ENCODE results near the gene IGF2BP1. TPM values are rescaled to one million over a fixed set of nuclear protein-coding genes. Genes with fewer than 3 reads are reported as not detected.

The IGF2BP1 gene
- total RNA-seq, 1 experiment from 2014 or later: 434 TPM

- TF ChIP-seq CTCF (conservative IDR thresholded peaks at IDR 0.05): no peak
- no peak overlapping the region for H3K23ac ChIP-seq (ENCODE audit: insufficient read length, low read depth, low read length)
Observed at GRCh38 chr17:49071106-49071505, 73.9 kb downstream of the IGF2BP1 start.

More at GRCh38 chr17:49071106-49071505, 73.9 kb downstream of the IGF2BP1 start:
- Histone ChIP-seq H3K9ac (ENCODE audit: extremely low read depth, insufficient read length, low read length) (no peak overlapping the region), H2BK15ac (ENCODE audit: low read depth, low read length) (no peak overlapping the region), H3K27ac (ENCODE audit: insufficient read length, low read depth, low read length) (no peak overlapping the region), H3K4me1 (ENCODE audit: insufficient read depth, low read length) (no peaks in the 10 kb centered on the region), H4K5ac (ENCODE audit: insufficient read length, low read depth, low read length) (no peak overlapping the region), H3K23me2 (ENCODE audit: insufficient read length, low read depth, low read length, poor library complexity, severe bottlenecking) (no peaks in the 10 kb centered on the region), H2BK5ac (ENCODE audit: insufficient read length, low read length) (no peak overlapping the region), H3K14ac (ENCODE audit: insufficient read depth, low read length) (no peak overlapping the region), H2AFZ (ENCODE audit: low read length) (no peak overlapping the region), H4K20me1 (ENCODE audit: control insufficient read depth, insufficient read depth, insufficient read length) (no peaks in the 10 kb centered on the region), H3K4ac (ENCODE audit: low read depth, low read length) (no peak overlapping the region), H3K79me1 (ENCODE audit: insufficient read depth, low read depth, low read length, poor library complexity, severe bottlenecking) (no peaks in the 10 kb centered on the region), H3T11ph (ENCODE audit: low read length) (no peak overlapping the region), H2AK5ac (ENCODE audit: insufficient read length, low read length) (no peak overlapping the region), H2BK12ac (ENCODE audit: insufficient read length, low read depth, low read length) (no peak overlapping the region), H3K9me3 (ENCODE audit: control insufficient read depth, low read depth, low read length) (no peaks in the 10 kb centered on the region), H2BK120ac (ENCODE audit: low read depth, low read length, poor library complexity, severe bottlenecking) (no peak overlapping the region), H3K56ac (ENCODE audit: insufficient read length, low read depth, low read length) (no peak overlapping the region), H3K27me3 (ENCODE audit: insufficient read depth, low read length) (no peaks in the 10 kb centered on the region), H3K18ac (ENCODE audit: insufficient read length, low read depth, low read length) (no peak overlapping the region), H4K8ac (replicated peaks; ENCODE audit: insufficient read length, low read depth, low read length) (no peak overlapping the region), H2BK20ac (ENCODE audit: low read depth, low read length, poor library complexity, severe bottlenecking) (no peak overlapping the region), H3K79me2 (ENCODE audit: insufficient read depth, low read length) (no peaks in the 10 kb centered on the region), H4K91ac (ENCODE audit: insufficient read length, low read depth, low read length) (no peak overlapping the region), H3K4me2 (ENCODE audit: insufficient read depth, insufficient read length, low read length) (no peak overlapping the region)
- Mint-ChIP-seq H3K4me1 (peaks cover 6 to 16% of the 10 kb centered on the region in 2 experiments), H3K36me3 (ENCODE audit: insufficient read depth in 1 of 3, low read depth in 3 of 3) (no peaks in the 10 kb centered on the region), H3K27me3 (ENCODE audit: low read depth) (peaks cover 10% of the 10 kb centered on the region), H3K27ac (no peak overlapping the region), H3K4me3 (no peak overlapping the region), H3K9me3 (no peaks in the 10 kb centered on the region; a peak in 1 of 5 replicates)
- no peak for DNase-seq
- WGBS (ENCODE audit: extremely low coverage, insufficient read length, low lambda C conversion rate): no CpG with 5 or more reads among the region's 1 CpG

Measured in H9 (cell line).